HFFc6 (cell line): ENCODE results near the gene MROH2A. TPM values are rescaled to one million over a fixed set of nuclear protein-coding genes. Genes with fewer than 3 reads are reported as not detected.

Experiments
- DNase-seq: peaks from one replicate; pipeline ENCODE4 v3.0.0-alpha.2; 2018
- H3K27ac Mint-ChIP-seq: 2 replicates; pipeline ENCODE4 v1.8.0; 2020; ENCODE audit warnings: mild to moderate bottlenecking, mixed read lengths
- H3K27me3 Mint-ChIP-seq: 2 replicates; pipeline ENCODE4 v1.8.0; 2021; ENCODE audit warnings: mild to moderate bottlenecking, moderate library complexity, mixed read lengths; ENCODE audit not compliant: insufficient read depth
- H3K36me3 Mint-ChIP-seq: 2 replicates; pipeline ENCODE4 v1.8.0; 2021; ENCODE audit warnings: low read depth, mixed read lengths
- H3K4me1 Mint-ChIP-seq: 2 replicates; pipeline ENCODE4 v1.8.0; 2020; ENCODE audit warnings: low read depth, mixed read lengths
- H3K4me3 Mint-ChIP-seq: 2 replicates; pipeline ENCODE4 v1.8.0; 2020; ENCODE audit warnings: mild to moderate bottlenecking, moderate library complexity, mixed read lengths
- H3K9me3 Mint-ChIP-seq: 2 replicates; pipeline ENCODE4 v1.8.0; 2020; ENCODE audit warnings: mild to moderate bottlenecking, mixed read lengths
- CTCF ChIP-seq: fragments of 200-600 bp; sonication (generic); IDR thresholded peaks from 2 replicates; pipeline ENCODE4 v1.5.0; 2021; ENCODE audit warnings: antibody characterized with exemption, mild to moderate bottlenecking
- total RNA-seq, 6 experiments: library from RNA; stranded (reverse); fragmentation: NEBNext Ultra II Directional; extraction: Animal tissue kit (Norgen Biotek cat#: 25700); gene quantifications; 2 replicates in 1 of 6; 3 replicates in 5 of 6; pipeline ENCODE4 v1.2.3, GENCODE V29; 2021

MROH2A gene
- total RNA-seq, 6 experiments from 2014 or later, result not detected

- H3K4me1 Mint-ChIP-seq, result no peaks in the 10 kb centered on the region
- peaks cover 24% of the 10 kb centered on the region for H3K27me3 Mint-ChIP-seq
- no peak for TF ChIP-seq CTCF
- no peaks in the 10 kb centered on the region for H3K36me3 Mint-ChIP-seq
- no peak for DNase-seq
- no peaks in the 10 kb centered on the region for H3K9me3 Mint-ChIP-seq
- H3K4me3 Mint-ChIP-seq, result no peak overlapping the region
- no peak overlapping the region for H3K27ac Mint-ChIP-seq
Measured at GRCh38 chr2:233822781-233823730, 44.9 kb downstream of the MROH2A start.

DNA sequence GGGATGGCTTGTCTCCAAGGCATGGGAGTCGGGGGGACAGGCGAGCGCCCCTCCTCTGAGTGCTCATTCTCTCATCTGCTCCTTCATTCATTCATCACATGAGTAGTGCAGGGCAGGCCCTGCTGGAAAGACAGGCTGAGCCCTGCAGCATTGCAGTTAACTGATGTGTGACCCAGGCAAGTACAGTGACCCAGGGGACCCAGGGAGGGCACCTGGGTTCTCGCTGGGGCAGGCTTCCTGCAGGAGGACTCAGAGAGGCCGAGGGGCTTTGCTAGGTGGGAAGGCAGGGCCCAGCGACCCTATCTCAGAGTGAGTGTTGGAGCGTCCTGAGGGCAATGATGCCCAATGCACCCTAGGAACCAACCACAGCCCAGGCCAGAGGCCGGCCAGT is 45.6 kb downstream of the MROH2A start:
- H3K4me3 Mint-ChIP-seq, result no peak overlapping the region
- H3K36me3 Mint-ChIP-seq, result no peaks in the 10 kb centered on the region
- no peak for TF ChIP-seq CTCF
- no peaks in the 10 kb centered on the region for H3K4me1 Mint-ChIP-seq
- no peak for DNase-seq
- peaks cover 24% of the 10 kb centered on the region for H3K27me3 Mint-ChIP-seq
- no peak overlapping the region for H3K27ac Mint-ChIP-seq
- no peaks in the 10 kb centered on the region for H3K9me3 Mint-ChIP-seq

DNA sequence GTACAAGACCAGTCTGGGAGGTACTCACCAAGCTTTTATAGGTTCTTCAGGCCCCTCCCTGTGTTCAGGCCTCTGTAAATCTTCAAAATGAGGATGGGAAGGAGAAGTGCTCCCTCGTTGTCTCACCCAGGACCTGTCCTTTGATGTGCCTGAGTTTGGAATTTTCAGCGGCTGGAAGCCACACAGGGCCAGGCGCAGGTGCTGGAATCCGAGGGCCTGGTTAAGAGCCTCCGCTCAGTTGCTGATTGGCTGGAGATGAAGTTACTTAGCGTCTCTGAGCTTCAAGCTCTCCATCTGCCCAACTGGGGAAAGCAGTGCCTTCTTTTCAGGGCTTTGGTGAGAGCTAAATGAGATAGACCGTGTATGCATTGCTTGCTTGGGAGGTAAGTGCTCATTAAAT is 46.2 kb downstream of the MROH2A start:
- H3K27me3 Mint-ChIP-seq, result peaks cover 23% of the 10 kb centered on the region
- H3K27ac Mint-ChIP-seq, result no peak overlapping the region
- H3K9me3 Mint-ChIP-seq, result no peaks in the 10 kb centered on the region
- no peak for DNase-seq
- H3K36me3 Mint-ChIP-seq, result no peaks in the 10 kb centered on the region
- H3K4me1 Mint-ChIP-seq, result no peaks in the 10 kb centered on the region
- H3K4me3 Mint-ChIP-seq, result no peak overlapping the region
- TF ChIP-seq CTCF, result no peak

- no peaks in the 10 kb centered on the region for H3K36me3 Mint-ChIP-seq
Measured at GRCh38 chr2:233828546-233829192, 50.5 kb downstream of the MROH2A start.

More at GRCh38 chr2:233828546-233829192, 50.5 kb downstream of the MROH2A start:
- DNase-seq, result no peak
- Mint-ChIP-seq H3K9me3 (no peaks in the 10 kb centered on the region), H3K4me3 (no peak overlapping the region), H3K4me1 (no peaks in the 10 kb centered on the region), H3K27ac (no peak overlapping the region), H3K27me3 (peaks cover 3% of the 10 kb centered on the region)
- no peak for TF ChIP-seq CTCF
